Measurements from ENCODE around the gene SAPCD2. TPM values are rescaled to one million over a fixed set of nuclear protein-coding genes. Genes with fewer than 3 reads are reported as not detected.

The SAPCD2 gene
- total and polyA plus RNA-seq, 2 of the 4 experiments (the other 2 are of a cell fraction), result 3.4 to 4.9 TPM

DNA sequence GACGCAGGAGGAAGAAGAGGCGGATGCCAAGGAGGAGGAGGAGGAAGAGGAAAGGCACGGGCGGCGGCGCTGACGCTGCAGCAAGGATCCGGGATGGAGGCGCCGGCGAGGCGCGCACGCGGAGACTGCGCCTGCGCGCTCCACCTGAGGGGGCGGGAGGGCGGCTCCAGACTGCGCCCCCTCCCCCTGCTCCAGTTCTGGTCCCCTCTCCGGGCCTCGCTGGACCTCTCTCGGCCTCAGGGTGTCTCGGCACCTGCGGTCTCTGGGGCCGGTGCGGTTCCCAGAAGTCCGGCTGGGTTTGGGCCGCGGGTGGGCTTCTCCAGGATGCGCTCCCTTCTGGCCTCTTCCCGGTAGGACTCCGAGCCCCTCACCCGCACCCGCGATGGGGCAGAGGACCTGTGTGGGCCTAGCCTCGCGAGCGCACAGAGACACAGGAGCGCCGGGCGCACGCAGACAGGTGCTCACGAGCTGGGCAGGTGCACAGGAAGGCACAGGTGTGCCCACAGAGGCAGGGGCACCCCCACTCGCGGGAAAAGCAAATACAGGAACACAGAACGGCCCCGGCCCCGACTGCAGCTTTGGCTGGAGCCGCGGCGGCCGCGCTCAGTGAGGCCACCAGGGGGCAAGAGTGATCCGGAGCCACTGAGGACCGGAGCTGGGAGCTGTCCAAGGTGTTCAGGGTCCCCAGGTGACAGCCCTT lies 24.1 kb downstream of the SAPCD2 start, which contains the start of gene NPDC1:
Gene NPDC1 (minus strand): TSS at position 90 of the 700 bp plus-strand sequence. CDS start 188 bp downstream, outside the sequence.
- Histone ChIP-seq H3K4me3 (ENCODE audit: insufficient read depth, low read depth, low read length) (peak within 1 kb of the TSS; percentile 63), H3K9me1 (ENCODE audit: insufficient read depth, low read length) (no peaks in the 10 kb centered on the region), H3K23ac (ENCODE audit: low read depth, low read length) (no peak within 1 kb of the TSS), H3K4me2 (ENCODE audit: low read depth, low read length) (peak within 1 kb of the TSS; percentile 96), H2BK15ac (ENCODE audit: low read depth, low read length) (no peak within 1 kb of the TSS), H4K20me1 (ENCODE audit: insufficient read depth, low read length) (peaks cover 28% of the 10 kb centered on the region), H3K4ac (ENCODE audit: low read depth, low read length) (0 out of 2 replicates have a peak within 1 kb of the TSS, but pooled peaks have one; percentile 45), H4K8ac (ENCODE audit: low read depth in 2 of 2, low read length in 2 of 2) (no peak within 1 kb of the TSS; a peak in 1 of 4 replicates), H3K4me1 (ENCODE audit: control insufficient read depth, insufficient read depth, low read length) (peaks cover 11% of the 10 kb centered on the region), H2BK20ac (ENCODE audit: low read depth, low read length) (no peak within 1 kb of the TSS), H2BK5ac (ENCODE audit: low read depth, low read length, poor library complexity, severe bottlenecking) (no peak within 1 kb of the TSS), H2AK9ac (replicated peaks; ENCODE audit: low read depth, low read length, poor library complexity) (peak within 1 kb of the TSS; percentile 93), H3K14ac (replicated peaks; ENCODE audit: low read depth, low read length) (peak within 1 kb of the TSS; percentile 8; the same call in 1 of the 2 replicates), H2AFZ (replicated peaks; ENCODE audit: low read length, poor library complexity) (peak within 1 kb of the TSS; percentile 97), H2AK5ac (ENCODE audit: low read depth, low read length) (peak within 1 kb of the TSS; percentile 38; the same call in 1 of the 2 replicates), H3K9ac (ENCODE audit: low read depth, low read length) (peak within 1 kb of the TSS; percentile 50), H3K27ac (ENCODE audit: insufficient read depth, low read length) (no peak within 1 kb of the TSS; the same call in 1 of the 2 replicates), H3K18ac (ENCODE audit: low read depth, low read length) (no peak within 1 kb of the TSS), H2BK120ac (ENCODE audit: low read depth, low read length) (no peak within 1 kb of the TSS), H3K9me3 (ENCODE audit: control insufficient read depth, insufficient read depth, low read length) (no peaks in the 10 kb centered on the region), H4K91ac (ENCODE audit: insufficient read depth, low read depth, low read length) (peak within 1 kb of the TSS; percentile 69; the same call in 1 of the 2 replicates), H3K36me3 (ENCODE audit: control insufficient read depth, insufficient read depth, low read length) (no peaks in the 10 kb centered on the region), H3K79me1 (ENCODE audit: low read depth in 1 of 2, low read length in 2 of 2) (peaks cover 5 to 16% of the 10 kb centered on the region in 2 experiments; a peak in 3 of 4 replicates), H4K5ac (ENCODE audit: low read depth, low read length) (no peak within 1 kb of the TSS), H3K27me3 (ENCODE audit: control insufficient read depth, insufficient read depth, low read length) (peaks cover 32% of the 10 kb centered on the region), H3K56ac (ENCODE audit: extremely low read depth, insufficient read depth, low read length) (no peak within 1 kb of the TSS)
- ChIA-PET CTCF (interaction anchor here (0.5 to 1.8 kb wide), 15 partner anchors 9 to 480 kb away, joined by 3 to 17 read pairs (median 5); partner anchors contain the start of genes MAN1B1 and UAP1L1), POLR2A (ENCODE audit: unreplicated experiment) (no interaction called here)
- in situ Hi-C loops (cut with MboI; ENCODE audit: low sequenced_read_pairs), result no loop called here
- DNase-seq (peak; percentile 61), ATAC-seq (ENCODE audit: low read depth) (peak; percentile 76)
- 1% methylated on average over 50 of the region's 57 CpGs; no CpG with 5 or more reads in 1 of the 2 experiments for WGBS, 2 experiments (ENCODE audit: extremely low coverage in 2 of 2, insufficient read length in 1 of 2)
- intact Hi-C loops (cut with micrococcal nuclease), result loop anchor here (1.0 to 2.0 kb wide), 2 partner anchors 21 to 181 kb away; partner anchors contain the start of gene RNF224
- dilution Hi-C loops (cut with HindIII; ENCODE audit: low sequenced_read_pairs, unreplicated experiment), result no loop called here
- no TSS peak for BruUV-seq (replicated peaks)
- TF ChIP-seq POLR2A (IDR thresholded peaks at IDR 0.05; ENCODE audit: low read depth, low read length), result no peak
- TF ChIP-seq MAZ (IDR thresholded peaks at IDR 0.05; ENCODE audit: borderline replicate concordance, low read depth, low read length), result no peak
- peak; percentile 89 for TF ChIP-seq CTCF (conservative IDR thresholded peaks at IDR 0.05; ENCODE audit: low read depth, low read length)
- no peak for TF ChIP-seq CHD1 (IDR thresholded peaks at IDR 0.05; ENCODE audit: low read depth, low read length)
- no peak for TF ChIP-seq MAFK (IDR thresholded peaks at IDR 0.05; ENCODE audit: low read depth, low read length)
- peak; percentile 61 for TF ChIP-seq RCOR1 (IDR thresholded peaks at IDR 0.05; ENCODE audit: insufficient replicate concordance, low read length)
- no peak for TF ChIP-seq NFE2L2 (IDR thresholded peaks at IDR 0.05; ENCODE audit: low read depth, low read length)
- TF ChIP-seq, protein P1, sequence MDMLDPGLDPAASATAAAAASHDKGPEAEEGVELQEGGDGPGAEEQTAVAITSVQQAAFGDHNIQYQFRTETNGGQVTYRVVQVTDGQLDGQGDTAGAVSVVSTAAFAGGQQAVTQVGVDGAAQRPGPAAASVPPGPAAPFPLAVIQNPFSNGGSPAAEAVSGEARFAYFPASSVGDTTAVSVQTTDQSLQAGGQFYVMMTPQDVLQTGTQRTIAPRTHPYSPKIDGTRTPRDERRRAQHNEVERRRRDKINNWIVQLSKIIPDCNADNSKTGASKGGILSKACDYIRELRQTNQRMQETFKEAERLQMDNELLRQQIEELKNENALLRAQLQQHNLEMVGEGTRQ (IDR thresholded peaks at IDR 0.05; ENCODE audit: low read depth, low read length), result no peak
- TF ChIP-seq RFX5 (IDR thresholded peaks at IDR 0.05; ENCODE audit: low read depth, low read length), result no peak
- no peak; the same call in 1 of the 2 replicates for TF ChIP-seq BHLHE40 (IDR thresholded peaks at IDR 0.05; ENCODE audit: low read depth, low read length)
- peak; percentile 74 for TF ChIP-seq RAD21 (IDR thresholded peaks at IDR 0.05; ENCODE audit: low read length)
- TF ChIP-seq CEBPB (IDR thresholded peaks at IDR 0.05; ENCODE audit: low read depth, low read length), result no peak
- TF ChIP-seq, protein P2, sequence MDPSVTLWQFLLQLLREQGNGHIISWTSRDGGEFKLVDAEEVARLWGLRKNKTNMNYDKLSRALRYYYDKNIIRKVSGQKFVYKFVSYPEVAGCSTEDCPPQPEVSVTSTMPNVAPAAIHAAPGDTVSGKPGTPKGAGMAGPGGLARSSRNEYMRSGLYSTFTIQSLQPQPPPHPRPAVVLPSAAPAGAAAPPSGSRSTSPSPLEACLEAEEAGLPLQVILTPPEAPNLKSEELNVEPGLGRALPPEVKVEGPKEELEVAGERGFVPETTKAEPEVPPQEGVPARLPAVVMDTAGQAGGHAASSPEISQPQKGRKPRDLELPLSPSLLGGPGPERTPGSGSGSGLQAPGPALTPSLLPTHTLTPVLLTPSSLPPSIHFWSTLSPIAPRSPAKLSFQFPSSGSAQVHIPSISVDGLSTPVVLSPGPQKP (IDR thresholded peaks at IDR 0.05; ENCODE audit: borderline replicate concordance, low read depth, low read length), result no peak
- peak; percentile 66 for TF ChIP-seq SMC3 (IDR thresholded peaks at IDR 0.05; ENCODE audit: low read depth, low read length)
